HepG2 (cell line): ENCODE data around the gene CTCF.

Experiments used
- SNAPC2 ChIP-seq: sonication (generic); formaldehyde crosslinking; IDR thresholded peaks from 2 replicates; pipeline ENCODE4 v1.8.1; 2022; ENCODE audit warnings: mild to moderate bottlenecking, missing genetic modification reagents
- ZNF446 ChIP-seq: sonication (generic); formaldehyde crosslinking; IDR thresholded peaks from 2 replicates; pipeline ENCODE4 v1.5.0; 2020; ENCODE audit warnings: mild to moderate bottlenecking, missing genetic modification reagents

GRCh38 chr16:67668495-67669157, 106.3 kb downstream of the CTCF start:
- TF ChIP-seq SNAPC2 (no peak), ZNF446 (no peak)
